ENCODE data around the gene EPB41L2.

The EPB41L2 gene

DNA sequence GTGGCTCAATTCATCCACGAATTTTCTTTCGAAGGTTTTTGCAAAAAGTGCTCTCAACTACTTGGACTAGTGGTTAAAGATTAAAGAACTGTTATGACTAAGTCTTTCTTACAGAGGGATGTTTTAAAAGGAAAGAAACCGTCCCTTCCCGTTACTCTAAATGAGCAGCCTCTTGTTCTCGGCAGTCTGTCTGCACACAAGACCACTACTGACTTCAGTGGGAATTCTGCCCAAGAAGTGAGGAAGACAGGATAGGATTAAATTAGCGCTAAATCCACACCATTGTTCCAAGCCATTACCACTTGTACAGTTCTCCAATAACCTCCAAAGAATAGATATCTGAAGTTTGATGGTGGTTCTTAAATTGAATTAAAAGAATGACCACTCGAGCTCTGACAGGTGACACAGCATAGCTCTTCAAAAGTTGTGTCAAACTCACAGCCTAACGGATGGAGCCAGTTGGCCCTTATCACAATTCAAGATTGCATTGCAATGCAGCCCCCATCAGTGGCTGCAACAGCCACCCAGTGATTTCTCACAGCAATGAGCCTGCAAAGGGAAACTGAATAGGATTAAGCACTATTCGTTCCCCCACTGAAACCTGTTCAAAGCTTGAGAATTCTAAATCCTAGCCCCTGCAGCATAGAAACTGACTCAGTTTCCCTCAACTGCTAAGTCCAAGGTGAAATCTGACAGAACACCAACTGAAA lies 1.8 kb downstream of the EPB41L2 start:
- no peak for DNase-seq

DNA sequence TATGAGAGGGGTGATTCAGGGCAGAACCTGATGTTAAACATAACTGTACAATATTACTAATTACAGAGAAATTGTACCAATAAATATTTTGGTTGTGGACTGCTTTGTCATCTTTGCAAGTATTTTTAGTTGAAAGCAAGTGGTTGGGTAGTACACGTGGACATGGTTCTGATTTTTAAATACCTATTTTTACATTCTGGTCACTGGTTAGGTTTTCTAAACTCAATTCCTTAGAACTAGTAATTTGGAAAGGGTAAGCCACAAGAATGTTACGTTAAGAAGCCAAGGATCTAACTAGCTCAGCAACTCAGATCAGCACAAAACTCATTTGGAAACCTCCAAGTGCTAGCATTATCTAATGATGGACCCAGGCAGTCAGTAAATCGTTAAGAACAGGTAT lies 2.7 kb downstream of the EPB41L2 start:
- DNase-seq, result no peak

DNA sequence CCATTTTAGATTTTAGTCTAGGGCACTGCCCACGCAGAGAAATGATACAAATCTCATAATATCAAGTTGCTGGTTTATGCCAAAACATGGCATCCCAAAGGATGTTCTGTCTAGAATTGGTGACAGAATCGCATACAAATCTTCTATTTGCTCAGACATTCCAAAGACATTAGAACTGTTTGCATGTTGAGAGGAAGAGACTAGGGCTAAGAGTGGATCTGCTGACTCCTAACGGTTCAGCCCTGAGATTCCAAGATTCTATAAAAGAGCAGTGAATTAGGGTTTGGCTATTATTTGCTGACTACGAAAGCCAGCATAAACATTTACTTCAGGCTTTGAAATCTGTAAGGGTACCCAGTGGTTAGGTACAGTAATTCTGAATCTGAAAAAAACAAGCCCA lies 3.6 kb downstream of the EPB41L2 start:
- DNase-seq, result no peak

DNA sequence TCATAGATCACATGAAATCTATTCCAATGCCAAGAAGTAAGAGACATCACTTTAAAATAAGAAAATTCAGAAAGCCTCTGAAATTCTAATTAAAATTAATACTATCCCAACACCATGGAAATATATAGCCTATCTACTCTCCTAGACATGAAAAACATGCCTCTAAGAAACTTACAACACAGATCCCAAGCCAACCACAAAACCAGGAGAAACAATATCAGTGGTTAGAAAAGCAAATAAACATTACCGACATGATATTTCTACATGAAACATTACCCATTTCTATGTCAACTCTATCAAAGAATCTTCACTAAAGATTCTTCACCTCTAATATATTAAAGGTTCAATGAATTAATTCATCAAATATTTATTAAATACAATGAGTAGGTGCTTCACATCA lies 4.8 kb downstream of the EPB41L2 start:
- no peak for DNase-seq

DNA sequence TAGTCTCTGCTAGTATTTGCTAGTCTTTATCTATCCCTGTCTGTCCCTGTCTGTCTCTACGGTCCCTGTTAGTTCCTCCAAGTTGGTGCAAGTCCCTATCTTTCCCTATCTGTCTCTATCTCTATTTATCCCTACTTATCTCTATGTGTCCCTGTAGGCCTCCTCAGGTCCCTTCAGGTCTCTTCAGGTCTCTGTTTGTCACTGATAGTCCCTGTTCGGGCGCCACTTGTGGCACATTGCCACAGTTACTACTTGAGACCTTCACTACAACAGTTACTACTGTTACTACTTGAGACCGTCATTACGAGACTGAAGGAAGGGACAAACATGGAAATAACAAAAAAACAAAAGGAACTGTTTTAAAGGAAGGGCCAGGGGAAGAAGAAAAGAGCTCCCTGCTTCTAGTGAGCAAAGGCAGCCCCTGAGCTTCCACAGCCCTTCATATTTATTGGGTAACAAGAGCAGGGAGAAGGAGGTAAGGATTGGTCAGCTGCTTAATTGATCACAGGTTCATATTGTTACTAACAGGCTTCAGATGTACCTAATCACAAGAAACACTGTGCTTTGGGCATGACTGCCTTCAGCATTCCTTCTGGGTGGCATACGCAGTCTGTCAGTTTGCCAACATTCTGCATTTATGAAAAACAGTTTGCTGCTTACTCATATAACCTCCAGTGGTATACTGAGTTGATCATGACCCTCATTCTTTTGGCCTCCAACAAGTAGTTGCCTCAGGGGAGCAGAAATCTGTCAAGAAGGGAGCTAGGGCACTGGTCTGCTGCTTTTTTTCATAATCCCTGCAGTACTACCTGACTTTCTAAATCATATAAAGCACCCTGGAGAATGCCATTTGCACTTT lies 8.4 kb downstream of the EPB41L2 start:
- DNase-seq, result no peak

DNA sequence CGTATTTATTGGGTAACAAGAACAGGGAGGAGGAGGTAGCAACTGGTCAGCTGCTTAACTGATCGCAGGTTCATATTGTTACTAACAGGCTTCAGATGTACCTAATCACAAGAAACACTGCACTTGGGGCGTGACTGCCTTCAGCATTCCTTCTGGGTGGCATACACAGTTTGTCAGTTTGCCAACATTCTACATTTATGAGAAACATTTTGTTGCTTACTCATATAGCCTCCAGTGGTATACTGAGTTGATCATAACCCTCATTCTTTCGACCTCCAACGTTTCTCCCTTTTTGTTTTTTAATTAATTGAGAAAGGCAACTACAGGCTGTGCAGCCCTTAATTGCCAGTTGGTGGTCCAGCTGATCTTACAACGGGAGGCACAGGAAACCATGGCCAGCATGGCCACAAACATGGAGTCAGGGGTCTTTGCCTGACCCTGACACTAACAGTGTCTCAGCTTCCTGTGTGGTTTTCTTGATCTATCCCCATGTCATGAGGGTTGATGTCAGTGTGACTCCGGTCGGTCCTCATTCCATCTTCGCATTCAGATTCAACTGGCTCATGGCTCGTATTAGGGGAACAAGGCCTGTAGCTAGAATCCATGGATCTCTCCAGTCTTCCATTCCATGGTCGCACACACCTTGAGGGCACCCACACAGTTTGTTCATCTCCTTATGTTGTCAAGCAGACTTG lies 9.4 kb downstream of the EPB41L2 start:
- no peak for DNase-seq

DNA sequence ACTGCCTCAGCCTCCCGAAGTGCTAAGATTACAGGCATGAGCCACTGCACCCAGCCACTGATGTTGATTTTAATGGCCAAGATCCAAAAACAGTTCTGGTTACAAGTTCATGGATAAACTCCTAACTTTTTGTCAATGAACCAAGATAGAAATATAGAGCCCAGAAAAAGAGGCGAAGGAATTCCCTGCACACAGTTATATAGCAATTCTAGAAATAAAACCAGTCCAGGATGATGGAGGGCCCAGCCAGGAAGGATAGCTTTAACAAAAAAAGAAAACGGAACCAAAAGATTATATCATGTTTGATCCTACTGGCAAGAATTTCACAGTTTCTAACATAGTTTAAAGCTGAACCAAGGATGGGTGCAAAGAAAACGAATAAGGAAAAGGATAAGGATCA lies 10.9 kb downstream of the EPB41L2 start:
- DNase-seq, result no peak

DNA sequence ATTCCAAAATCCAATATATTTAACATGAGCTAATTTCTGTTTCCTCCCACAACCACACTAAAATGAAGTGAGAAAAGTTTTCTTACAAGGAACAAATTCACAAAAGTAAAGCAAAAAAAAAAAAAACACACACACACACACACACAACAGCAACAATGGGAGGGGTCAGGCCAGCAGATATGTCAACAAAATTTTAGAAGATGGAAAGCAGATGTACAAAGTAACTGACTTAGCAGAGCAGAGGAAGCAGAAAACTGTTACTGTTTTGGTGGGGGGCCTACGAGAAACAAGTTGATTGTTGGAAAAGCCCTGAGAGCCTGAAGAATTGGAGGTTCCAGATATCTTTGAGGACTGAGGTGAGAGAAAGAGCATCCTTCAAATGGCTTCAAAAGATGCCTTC lies 11.7 kb downstream of the EPB41L2 start:
- no peak for DNase-seq

DNA sequence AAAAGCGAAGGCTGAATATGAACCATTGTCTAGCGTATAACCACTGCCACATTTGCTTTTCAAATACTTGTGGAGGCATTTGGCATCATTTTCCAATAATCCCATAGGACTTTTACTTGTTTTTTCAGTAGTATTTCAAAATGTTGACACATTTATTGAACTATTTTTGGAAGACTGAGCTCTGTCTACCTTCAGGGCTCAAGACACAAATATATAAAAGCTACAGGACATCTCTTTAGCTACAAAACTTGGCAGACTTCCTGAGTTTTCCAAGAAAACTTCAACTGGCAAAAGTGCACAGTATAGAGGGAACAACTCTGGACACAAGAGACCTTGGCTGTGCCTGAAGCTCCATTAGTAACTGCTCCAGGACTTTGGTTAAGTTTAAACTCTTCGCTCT lies 13.4 kb downstream of the EPB41L2 start:
- DNase-seq, result no peak

DNA sequence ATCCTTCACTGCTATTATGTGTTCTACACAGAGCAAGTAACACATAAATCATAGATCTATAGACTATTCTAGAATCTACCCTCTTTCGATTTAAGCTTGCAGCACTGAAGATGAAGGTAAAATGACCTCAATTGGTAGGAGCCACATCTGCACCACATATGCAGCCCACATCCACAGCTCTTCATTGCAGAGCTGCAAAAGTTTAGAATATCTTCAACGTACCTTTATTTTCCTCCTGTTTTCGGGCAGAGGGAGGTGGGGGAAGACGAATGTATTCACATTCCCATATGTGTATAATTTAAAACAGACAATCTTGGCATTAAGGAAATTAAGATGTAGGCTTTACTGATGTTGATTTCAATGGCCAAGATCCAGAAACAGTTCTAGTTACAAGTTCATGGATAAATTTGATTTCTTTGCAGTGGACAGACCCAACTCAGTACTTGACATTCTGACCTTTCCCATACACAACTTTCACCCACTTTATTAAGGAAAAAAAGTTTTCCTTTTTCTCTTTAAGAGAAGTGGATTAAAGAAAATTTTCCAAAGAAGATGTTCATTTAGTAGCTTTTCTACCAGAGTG lies 14.0 kb downstream of the EPB41L2 start:
- DNase-seq, result no peak

DNA sequence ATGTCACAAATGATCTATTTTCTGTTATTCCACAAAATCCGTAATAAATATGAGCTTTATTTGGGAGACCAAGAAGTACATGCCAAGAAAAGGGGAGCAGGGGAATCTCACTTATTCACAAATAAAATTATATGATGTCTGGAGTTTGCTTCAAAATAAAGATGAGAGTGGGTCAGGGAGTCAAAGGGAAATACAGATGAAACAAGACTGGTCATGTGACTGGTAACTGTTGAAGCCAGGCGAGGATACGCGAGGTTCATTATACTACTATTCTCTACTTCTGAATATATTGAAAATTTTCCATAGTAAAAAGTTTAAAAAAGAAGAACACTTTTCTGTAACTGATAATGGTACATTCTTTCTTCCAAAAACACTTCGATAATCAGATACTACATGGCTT lies 14.6 kb downstream of the EPB41L2 start:
- DNase-seq, result no peak

DNA sequence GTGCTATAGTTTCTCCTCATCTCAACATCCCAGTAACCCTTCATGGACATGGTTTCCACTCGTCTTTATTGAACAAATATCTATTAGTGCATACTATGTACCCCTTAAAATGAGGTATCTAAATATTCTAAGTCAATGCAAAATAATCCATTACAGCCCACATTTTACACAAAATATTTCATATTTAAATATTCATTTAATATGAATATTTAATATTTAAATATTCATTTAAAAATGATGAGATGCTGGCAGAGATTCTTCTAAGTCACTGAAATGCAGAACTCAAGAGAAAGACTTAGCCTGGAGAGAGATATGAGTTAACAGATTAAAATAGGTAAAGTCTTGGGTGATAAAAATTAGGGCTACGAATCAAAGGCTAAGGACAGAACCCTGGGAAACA lies 17.9 kb downstream of the EPB41L2 start:
- DNase-seq, result no peak

DNA sequence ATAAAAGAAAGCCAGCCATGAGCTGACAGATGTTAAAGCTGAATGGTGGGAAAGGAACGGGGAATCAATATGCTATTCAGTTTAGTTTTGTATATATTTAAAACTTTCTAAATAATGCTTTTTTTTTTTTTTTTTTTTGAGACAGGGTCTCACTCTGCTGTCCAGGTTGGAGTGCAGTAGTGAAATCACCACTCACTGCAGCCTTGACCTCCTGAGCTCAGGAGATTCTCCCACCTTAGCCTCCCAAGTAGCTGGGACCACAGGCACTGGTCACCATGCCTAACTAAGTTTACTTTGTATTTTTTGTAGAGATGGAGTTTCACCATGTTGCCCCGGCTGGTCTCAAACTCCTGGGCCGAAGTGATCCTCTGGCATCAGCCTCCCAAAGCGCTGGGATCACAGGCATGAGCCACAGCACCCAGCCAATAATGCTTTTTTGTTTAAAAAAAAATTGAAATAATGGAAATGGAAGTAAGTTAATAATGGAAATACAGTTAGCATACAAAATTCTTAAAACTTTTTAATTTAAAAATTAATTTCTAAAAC lies 19.1 kb downstream of the EPB41L2 start:
- no peak for DNase-seq

DNA sequence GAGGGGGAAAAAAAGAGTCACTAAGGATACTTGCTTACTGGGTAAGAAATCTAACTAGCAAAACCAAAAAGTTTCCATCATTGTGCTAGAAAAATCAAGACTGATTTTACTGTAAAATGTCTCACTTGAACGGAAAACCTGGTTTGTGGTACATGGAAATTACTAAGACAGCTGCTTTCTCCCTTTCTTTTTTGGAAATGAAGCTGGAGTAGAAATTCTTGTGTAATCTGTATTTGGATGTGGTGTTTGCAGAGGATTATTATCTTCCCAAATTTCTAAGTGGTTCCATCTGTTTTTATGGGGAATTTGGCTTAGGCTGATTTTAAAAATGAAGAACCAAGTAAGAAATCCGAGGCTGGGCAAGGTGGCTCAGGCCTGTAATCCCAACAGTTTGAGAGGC lies 20.4 kb downstream of the EPB41L2 start:
- no peak for DNase-seq

DNA sequence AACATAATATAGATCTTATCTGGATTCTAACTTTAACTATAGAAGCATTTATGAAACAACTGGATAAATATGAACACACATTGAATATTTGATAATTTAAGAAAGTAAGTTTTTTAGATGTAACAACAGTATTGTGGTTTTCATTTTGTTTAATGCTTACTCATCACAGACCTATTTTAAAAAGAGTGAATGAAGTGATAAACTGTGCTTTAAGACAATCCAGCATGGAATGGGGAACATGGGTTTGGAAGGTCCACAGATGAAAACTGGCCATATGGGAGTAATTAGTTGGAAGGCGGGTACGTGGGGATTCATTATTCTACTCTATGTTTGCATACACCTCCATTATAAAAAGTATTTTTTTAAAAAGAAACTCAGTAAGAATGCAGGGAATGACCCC lies 21.2 kb downstream of the EPB41L2 start:
- no peak for DNase-seq

DNA sequence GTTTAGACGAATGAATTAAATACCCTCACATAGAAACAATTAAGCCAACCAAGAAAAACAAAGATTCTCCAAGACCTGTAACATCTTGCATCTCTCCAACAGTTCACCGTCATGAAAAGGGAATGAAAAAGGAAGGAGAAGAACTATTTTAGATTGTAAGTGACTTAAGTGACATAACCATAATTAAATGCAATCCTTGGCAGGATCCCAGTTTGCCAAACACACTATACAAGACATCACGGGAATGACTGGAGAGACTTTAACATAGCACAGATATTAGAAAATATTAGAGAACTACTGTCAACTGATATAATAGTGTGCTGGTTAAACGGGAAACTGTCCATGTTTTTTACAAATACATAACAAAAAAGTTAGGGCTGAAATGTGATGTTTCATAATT lies 22.2 kb downstream of the EPB41L2 start:
- no peak for DNase-seq

DNA sequence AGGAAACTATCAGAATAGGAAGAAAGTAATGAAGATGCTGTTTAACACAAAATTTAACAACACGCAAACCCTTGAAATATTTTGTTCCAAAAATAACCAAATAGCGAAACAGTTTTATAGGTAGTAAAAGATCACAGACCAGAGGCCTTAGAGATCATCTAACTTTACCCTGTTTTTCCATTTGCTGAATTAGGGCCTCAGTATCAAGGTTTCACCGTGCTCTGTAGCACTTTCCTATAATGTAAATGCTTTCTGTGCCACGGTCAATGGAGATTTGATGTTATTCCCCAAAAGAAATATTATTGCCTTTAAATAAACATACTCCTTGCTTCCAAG lies 23.7 kb downstream of the EPB41L2 start:
- DNase-seq, result no peak

DNA sequence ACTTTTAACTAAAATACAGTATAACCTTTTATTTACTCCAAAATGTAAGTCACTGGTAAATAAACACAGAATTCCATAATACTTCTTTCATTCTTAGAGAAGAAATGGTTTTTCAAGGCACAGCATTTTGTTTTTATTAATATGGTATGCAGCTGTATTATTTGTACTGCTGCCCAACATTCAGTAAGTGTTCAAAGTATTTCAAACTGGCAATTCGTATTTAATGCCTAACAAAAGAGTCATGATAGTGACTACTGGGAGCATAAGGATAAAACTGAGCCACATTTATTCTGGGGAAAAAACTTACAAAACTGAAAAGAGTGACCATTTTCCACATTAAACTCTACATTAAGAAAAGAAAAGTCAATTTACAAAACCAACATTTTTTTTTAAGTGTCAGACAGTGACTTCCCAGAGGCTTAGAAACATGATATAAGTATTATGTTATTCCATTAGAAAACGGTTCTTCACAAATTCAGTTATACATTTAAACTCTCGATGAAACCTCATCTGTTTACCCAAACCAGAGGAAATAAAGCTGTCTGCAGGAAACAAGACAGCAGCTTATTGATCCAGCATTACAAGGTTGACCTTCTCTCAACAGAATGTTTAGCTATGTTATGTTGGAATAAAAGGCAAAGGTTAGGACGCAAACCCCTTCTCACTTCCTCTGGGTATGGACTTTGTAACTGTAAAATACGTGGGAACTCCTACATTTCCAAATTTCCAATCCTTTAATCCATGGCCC lies 24.3 kb downstream of the EPB41L2 start:
- no peak for DNase-seq

DNA sequence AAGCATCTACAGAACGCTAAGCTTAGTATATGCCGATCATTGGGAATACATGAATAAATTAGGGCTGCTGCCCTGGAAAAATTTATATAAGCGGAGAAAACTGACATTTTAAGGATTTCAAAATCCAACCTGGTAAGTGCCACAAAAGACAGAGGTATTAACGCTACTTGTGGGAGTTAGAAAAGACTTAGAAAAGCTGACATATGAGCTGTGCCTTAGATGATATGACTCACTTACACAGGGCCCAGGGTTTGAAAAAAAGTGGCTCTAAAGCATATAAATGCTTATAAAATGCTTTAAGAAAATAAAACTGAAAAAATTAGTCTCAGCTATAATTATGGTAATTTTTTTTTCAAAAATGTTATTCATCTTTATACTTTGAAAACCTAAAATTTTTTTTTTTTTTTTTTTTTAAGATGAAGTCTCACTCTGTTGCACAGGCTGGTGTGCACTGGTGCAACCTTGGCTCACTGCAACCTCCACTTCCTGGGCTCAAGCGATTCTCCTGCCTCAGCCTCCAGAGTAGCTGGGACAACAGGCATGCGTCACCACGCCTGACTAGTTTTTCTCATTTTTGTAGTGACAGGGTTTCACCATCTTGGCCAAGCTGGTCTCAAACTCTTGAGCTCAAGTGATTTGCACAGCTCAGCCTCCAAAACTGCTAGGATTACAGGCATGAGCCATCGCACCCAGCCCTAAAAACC lies 25.7 kb downstream of the EPB41L2 start:
- DNase-seq, result no peak

DNA sequence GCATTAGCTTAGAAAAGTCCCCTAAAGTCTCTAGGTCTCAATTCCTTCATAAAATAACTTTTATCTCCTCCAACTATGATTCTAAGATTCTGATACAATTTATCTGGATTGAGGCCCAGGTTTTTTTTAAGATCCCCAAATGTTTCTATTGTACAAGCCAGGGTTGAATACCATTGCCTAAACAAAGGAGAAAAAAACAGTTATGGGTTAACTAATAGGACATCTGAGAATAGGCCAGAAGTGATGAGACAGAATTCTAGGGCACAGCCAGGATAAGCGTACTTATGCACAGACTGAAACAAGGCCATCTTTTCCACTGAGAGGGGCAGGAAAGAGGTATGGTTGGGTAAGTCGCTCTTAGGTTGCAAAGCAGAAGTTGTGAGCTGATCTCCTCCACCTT lies 26.4 kb downstream of the EPB41L2 start:
- DNase-seq, result no peak

DNA sequence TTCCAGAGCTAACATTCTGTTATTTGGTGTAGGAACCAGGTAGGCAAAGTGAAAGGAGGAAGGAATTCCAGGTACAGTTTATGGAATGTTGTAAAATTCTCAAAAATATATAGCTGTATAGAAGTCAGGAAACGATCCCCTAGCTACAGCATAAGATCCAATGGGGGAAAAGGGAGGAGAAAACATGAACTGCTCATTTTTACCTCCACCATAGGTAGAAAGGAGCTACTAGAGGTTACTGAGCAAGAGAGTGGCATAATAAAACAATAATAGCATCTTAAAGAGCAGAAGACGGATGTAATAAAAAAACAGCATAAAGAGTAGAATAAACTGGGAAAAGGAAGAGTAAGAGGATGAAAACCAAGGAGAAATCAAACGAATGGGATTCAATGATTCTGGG lies 26.9 kb downstream of the EPB41L2 start:
- no peak for DNase-seq

DNA sequence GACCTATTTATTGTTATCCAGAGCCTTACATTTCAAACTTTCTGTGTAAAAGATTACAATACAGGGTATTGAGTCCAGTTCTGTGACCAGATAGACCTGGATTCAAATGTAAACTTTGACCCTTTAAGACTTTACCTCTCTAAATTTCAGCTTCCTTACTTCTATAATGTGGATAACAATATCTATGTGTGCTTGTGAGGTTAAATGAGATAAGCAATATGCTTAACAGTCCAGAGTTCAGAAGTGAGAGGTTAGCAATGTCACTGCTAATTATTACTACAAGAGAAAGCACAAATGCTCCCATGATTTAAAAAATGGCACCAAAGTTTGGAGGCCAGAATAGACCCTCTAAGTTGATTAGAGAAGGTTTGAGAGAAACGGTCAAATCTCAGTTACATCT lies 27.5 kb downstream of the EPB41L2 start:
- DNase-seq, result no peak
